Dedifferentiated amniotic fluid mesenchymal stem cell (primary cell): ENCODE results near the gene UBA7.
A peak's percentile ranks its signal among the peaks of the same experiment; 100 is the strongest.
"Not testable (repeated sequence)": the region's sequence is repeated elsewhere in the genome, so short reads cannot be mapped to it uniquely, and the experiment has no call there.

Experiments used
- DNase-seq: peaks from one replicate; pipeline ENCODE4 v3.0.0-alpha.2; 2016; ENCODE audit errors: extremely low spot score

The UBA7 gene, protein sequence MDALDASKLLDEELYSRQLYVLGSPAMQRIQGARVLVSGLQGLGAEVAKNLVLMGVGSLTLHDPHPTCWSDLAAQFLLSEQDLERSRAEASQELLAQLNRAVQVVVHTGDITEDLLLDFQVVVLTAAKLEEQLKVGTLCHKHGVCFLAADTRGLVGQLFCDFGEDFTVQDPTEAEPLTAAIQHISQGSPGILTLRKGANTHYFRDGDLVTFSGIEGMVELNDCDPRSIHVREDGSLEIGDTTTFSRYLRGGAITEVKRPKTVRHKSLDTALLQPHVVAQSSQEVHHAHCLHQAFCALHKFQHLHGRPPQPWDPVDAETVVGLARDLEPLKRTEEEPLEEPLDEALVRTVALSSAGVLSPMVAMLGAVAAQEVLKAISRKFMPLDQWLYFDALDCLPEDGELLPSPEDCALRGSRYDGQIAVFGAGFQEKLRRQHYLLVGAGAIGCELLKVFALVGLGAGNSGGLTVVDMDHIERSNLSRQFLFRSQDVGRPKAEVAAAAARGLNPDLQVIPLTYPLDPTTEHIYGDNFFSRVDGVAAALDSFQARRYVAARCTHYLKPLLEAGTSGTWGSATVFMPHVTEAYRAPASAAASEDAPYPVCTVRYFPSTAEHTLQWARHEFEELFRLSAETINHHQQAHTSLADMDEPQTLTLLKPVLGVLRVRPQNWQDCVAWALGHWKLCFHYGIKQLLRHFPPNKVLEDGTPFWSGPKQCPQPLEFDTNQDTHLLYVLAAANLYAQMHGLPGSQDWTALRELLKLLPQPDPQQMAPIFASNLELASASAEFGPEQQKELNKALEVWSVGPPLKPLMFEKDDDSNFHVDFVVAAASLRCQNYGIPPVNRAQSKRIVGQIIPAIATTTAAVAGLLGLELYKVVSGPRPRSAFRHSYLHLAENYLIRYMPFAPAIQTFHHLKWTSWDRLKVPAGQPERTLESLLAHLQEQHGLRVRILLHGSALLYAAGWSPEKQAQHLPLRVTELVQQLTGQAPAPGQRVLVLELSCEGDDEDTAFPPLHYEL

DNA sequence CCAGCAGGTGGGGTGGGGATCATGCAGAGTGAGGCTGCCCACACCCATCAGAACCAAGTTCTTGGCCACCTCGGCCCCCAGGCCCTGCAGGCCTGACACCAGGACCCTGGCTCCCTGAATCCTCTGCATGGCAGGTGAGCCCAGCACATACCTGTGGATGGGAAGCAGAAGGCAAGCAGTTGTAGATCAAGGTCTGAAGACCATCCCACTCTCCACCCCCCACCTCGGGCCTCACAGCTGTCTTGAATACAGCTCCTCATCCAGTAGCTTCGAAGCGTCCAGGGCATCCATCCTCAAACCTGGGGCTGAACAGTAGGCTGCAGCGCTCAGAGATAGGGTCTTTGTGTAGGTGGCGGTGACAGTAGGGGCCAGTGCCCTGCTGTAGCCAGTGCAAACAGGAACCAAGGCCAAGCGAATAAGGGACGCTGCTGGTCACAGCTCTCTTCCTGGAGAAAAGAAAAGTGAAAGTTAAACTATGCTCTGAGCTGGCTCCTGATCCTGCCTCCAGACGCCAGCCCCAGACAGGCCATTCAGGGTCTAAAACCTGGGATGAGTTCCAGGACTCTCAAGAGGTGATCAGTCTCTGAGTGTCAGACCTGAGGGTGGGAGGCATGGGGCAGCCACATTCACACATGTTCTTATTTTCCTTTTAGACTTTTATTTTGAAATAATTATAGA is at the start of gene UBA7:
UBA7 (minus strand) TSS at position 457 of the 678 bp plus-strand sequence; CDS start at position 291, 166 bp downstream.
- DNase-seq: peak; percentile 48

- DNase-seq: no peak
Measured at GRCh38 chr3:49859576-49860305, 46.0 kb upstream of the UBA7 start.

GRCh38 chr3:49856181-49857005 is 42.6 kb upstream of the UBA7 start, which contains the start of gene TRAIP:
TRAIP (minus strand) TSS chr3:49856564; CDS start chr3:49856453, 111 bp downstream.
- peak; percentile 97 for DNase-seq

DNA sequence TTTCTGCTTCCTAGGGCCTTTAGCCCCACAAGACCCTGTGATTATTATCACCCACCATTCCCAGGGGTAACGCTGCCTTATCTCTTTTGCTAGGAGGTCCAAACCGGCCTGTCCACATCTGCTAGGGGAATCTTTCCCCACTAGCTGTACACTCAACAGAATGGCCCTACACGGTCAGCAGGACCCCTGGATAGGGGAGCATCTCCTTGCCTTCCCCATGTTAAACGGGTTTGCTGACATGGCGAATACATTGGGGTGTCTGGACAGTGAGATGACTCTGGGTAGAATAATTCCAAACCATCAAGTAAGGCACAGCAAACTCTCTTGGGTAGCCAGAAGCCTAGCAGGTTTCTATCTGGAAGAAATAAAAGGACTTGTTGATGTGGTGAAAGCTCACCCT is 41.9 kb upstream of the UBA7 start:
- no peak for DNase-seq

DNA sequence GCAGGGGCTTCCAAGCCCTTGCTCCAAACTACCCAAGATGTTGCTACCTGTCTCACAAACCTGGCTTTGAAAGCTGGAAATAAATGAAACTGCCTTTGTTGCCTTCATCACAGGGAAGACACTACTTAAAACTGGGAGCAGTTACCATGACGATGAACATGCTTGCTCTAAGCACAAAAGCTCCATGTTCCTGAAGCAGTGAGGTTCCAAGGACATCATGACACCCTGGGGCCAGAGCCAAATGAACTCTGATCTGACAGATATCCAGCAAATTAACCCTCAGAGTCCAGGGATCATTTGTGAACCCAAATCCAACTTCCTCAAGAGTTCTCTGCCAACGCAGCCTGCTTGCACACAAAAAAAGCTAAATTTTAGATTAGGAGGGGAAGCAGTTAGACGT is 31.9 kb upstream of the UBA7 start:
- no peak for DNase-seq

GRCh38 chr3:49844464-49845183 is 30.9 kb upstream of the UBA7 start:
- no peak for DNase-seq

DNA sequence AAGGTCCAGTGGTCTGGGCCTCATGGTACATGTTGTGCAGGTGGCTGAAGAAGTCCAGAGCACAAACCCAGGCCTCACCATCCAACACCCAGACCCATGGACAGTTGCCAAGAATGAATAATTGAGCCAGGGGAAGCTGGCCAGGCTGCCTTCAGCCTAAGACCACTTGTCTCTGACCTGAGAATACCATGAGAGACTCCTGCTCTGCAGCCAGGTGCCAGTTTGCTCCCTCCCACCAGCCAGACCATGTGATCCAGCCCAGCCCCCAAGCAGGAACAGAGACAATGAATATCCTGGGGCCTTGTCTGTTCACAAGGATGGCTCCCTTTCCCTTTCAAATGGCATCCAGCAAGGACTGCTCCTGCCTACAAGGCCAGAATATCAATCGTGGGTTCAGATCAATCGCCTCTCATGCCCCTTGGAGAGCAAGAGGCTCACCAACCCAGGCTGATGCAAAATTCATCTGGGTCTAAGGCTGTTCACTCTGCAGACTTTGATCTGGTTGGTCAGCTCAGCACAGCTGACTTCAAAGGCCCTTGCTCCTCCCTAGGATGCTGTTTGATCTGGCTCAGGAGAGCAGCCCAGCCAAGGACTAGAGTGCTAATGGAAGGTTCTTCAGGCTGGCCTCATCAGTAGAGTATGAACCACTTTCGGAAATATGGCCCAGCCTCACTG is 29.2 kb upstream of the UBA7 start:
- no peak for DNase-seq

- DNase-seq: no peak
Measured at GRCh38 chr3:49841806-49842205, 28.1 kb upstream of the UBA7 start.

DNA sequence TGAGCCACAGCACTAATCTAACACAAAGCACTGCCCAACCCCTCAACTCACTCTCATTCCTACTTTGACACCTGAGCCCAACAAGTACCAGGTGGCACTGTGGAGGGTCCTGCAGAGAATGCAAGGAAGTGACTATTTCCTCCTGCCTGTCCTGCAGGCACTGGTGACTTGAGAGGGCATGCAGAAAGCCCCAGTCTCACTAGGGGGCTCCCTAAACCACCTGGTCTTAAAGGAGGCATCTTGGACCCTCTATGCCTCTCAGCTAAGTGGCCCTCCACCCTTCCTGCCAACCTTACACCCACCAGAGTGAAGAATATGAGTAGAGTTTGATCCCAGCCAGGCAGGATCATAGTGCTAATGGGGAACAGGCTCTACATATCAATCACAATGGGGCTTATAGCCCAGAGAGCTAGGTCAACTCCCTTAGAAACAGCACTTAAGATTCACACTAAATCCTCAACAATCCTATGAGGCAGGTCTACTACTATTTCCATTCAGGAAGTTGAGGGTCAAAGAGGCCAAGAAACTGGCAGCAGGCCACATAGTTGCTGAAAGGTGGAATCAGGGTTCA is 27.5 kb upstream of the UBA7 start:
- no peak for DNase-seq

GRCh38 chr3:49840388-49840787 is 26.6 kb upstream of the UBA7 start:
- no peak for DNase-seq

- peak; percentile 82 for DNase-seq
Measured at GRCh38 chr3:49839193-49839809, 25.5 kb upstream of the UBA7 start.

- no peak for DNase-seq
Measured at GRCh38 chr3:49831341-49831740, 17.6 kb upstream of the UBA7 start.

GRCh38 chr3:49826016-49826415 is 12.3 kb upstream of the UBA7 start:
- no peak for DNase-seq

GRCh38 chr3:49823131-49823530 is 9.4 kb upstream of the UBA7 start:
- not testable (repeated sequence) for DNase-seq

- DNase-seq: no peak
Measured at GRCh38 chr3:49812916-49813496, 747 bp downstream of the UBA7 start.

- no peak for DNase-seq
Measured at GRCh38 chr3:49807431-49808114, 6.2 kb downstream of the UBA7 start.

GRCh38 chr3:49806850-49807249 is 6.9 kb downstream of the UBA7 start:
- DNase-seq: no peak
